SW 1271 (cell line): ENCODE data around the gene VGLL4.

Experiments used
- DNase-seq, 2 experiments: peaks; one replicate each; lab custom pipeline; 2025; lab: John Stamatoyannopoulos, UW

The VGLL4 gene

GRCh38 chr3:11629716-11630115 lies 14.0 kb downstream of the VGLL4 start:
- DNase-seq = no peak

- no peak for DNase-seq
Observed at GRCh38 chr3:11627612-11628011, 16.1 kb downstream of the VGLL4 start.

- no peak for DNase-seq
Observed at GRCh38 chr3:11626084-11626463, 17.6 kb downstream of the VGLL4 start.

GRCh38 chr3:11625376-11626083 lies 18.2 kb downstream of the VGLL4 start:
- no peak for DNase-seq

GRCh38 chr3:11624704-11625375 lies 18.9 kb downstream of the VGLL4 start:
- DNase-seq = no peak

DNA sequence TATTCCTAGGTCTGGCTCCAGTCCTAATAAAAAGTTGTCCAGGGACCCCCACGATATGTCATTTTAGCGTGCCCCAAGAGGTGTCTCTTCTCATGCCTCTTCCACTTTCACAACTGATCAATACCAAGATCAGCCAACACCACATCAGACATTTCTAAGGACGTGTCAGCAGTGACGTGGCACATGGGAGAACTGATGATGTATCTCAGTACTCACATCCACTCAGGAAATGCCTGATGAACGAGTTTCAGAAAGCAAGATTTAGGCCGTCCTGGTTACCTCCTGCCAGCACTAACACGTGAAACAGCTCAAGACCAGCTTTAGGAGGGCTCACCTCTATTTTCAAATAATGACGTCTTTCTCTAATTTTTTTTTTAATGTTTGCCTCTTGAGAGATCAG lies 19.6 kb downstream of the VGLL4 start:
- no peak for DNase-seq

DNA sequence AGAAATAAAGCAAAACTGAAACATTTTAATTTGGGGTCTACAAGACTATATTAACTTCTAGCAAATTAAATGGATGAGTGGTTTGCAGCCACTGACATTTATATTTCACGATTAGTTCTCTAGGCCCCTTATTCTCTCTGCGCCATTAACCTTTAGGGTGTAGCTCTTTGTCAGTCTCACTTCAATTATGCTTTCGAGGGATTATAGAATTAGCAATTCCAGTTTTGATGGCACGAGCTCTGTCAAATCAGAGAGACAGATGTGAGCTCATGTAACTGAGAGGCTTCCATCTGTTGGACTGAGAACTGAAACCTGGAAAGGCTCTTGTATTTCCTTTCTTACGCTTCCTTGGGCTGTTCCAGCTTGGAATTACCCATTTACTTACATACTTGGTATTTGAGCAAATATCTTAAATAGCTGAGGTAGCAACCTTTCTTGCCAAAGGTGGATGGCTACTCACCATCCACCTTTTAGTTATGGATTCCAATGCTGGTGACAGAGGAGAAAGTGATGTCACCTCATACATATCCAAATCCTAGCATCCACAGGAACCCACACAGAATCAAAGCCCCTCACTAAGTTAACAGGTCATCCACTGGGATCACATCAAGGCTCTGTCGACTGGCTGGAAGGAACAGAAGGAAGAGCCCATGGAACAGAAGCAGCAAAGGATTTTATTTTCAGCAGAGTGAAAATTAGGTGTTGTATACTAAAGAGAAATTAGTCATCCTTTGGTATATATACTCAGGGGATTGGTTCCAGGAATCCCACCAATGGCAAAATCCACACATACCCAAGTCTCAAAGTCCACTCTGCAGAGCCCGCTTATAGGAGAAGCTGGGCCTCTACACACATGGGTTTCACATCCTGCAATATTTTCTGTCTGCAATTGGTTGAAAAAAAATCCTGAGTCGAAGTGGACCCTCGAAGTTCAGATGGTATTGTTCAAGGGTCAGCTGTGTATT lies 20.8 kb downstream of the VGLL4 start:
- DNase-seq = no peak

- no peak for DNase-seq
Observed at GRCh38 chr3:11621077-11621476, 22.6 kb downstream of the VGLL4 start.

DNA sequence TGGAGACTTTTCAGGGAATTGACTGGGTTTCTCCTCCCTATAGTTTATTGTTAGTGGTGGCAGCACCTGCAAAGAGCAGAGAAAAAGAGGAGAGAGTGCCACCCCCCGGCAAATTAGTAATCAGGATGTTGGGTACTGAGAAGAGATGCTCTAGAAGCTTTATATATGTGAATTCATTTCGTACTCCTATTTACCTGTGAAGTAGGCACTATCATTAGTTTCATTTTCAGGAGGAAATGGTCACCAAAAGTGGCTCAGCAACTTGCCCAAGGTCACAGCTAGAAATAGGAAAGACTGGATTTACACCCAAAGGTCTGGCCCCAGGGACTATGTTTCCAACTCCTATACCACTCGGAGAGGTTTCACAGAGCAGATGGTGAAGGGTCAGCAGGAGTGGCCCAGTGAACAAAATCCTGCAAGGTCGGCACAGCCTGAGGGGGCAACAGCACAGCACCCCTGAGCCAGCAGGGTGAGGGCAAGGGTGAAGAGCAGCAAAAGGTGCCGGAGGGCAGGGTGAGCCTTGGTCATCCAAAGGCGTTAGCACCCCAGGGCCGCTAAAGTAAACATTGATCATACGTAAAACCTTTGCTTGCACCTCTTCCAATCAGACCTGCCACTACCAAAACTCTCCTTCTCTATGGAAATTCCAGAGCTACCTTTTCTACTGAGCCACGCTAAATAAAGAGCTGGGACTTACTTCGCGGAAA lies 23.6 kb downstream of the VGLL4 start:
- no peak for DNase-seq

DNA sequence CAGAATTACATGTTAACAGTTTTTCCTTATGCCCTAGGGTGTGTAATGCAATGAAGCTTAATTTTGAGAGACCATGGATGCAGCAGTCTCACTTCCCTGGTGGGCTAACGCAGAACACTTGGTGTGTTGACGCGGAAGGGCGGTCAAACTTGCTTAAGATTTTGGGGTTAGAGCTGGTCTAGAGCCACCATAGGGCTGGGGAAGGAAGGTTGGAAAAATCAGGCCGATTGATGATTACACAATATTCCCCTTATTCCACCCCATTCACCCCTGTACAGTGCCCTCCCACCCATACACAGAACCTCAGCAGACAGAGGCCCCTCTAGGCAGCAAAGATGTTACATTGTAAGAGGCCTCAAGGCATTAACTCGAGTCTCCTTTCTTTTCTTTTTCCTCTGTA lies 24.3 kb downstream of the VGLL4 start:
- no peak for DNase-seq

GRCh38 chr3:11618904-11619303 lies 24.8 kb downstream of the VGLL4 start:
- no peak for DNase-seq

- DNase-seq = no peak
Observed at GRCh38 chr3:11616551-11616950, 27.2 kb downstream of the VGLL4 start.

DNA sequence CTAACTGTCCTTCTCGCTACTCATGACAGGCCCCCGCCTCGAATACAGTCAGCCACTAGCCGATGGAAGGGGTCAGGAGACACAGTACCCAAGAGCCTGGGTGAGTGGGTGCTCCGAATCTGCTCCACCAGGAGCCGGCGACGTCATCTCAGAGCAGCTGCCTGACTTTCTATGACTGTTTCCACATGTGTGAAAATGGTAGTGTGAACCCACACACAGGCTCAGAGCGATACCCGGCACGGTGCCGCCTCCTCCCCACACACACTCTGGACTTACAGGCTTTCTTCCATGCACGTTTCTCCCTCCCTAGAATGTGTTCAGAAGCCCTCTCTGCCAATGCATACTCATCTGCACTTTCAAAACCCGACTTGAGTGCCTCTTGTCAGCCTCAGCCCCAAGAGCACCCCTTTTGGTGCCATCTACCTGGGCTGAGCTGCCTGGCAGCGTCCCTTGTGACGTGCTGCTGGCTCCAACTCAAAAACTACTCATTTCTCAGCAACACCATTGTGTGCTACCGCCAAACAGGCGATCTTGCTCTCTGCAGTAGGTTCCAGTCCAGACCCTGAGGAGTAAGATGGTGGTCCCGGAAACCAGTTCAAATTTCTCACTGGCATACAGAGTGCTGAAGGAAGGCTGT lies 29.7 kb downstream of the VGLL4 start:
- no peak for DNase-seq

GRCh38 chr3:11613319-11613718 lies 30.4 kb downstream of the VGLL4 start:
- DNase-seq = no peak

DNA sequence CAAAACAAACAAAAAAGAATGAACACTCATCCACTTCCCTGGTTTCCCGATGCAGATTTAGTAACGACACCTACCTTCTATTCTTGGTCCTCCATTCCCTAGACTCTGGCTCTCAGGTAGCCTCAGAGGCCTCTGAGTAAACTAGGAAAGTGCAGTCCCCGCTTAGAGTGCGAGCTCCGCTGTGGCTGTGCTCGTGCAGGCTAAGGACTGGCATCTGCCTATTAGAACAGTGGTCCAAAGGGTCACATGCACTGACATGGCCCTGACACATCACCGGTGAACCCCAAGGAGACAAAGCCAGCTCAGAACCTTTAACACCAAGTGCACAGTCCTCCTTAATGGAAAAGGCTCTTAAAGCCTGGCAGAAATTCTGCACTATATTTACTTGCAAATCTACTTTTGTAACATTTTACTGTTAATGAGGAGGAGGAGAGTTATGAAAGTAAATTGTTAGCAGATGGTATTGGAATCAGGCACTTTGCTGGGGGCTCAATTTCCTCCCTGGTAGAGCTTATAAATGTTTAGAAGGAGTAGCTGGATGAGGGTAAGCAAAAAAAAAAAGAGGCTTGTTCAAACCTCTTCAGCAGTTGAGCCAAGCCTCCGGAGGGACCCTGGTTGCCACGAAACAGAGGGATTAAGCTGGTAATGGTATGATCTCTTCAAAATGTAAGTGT lies 31.1 kb downstream of the VGLL4 start:
- no peak for DNase-seq

DNA sequence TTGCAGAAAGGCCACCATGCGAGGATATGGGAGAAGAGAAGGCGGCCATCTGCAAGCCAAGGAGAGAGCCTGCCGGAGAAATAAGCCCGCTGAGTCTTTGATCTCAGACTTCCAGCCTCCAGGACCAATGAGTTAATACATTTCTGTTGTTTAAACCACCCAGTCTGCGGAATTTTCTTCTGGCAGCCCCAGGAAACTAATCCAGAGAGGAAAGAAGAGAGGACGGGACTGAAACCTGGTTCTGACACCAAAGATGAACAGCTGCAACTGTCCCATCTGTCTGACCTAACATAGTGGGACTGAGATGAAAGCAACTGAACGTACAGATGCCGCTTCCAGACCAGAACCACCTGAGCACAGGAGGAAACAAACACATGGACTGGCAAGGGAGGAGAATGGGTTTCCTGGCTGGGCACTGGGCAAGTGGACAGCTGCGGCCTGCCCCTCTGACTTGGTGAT lies 32.3 kb downstream of the VGLL4 start:
- no peak for DNase-seq

DNA sequence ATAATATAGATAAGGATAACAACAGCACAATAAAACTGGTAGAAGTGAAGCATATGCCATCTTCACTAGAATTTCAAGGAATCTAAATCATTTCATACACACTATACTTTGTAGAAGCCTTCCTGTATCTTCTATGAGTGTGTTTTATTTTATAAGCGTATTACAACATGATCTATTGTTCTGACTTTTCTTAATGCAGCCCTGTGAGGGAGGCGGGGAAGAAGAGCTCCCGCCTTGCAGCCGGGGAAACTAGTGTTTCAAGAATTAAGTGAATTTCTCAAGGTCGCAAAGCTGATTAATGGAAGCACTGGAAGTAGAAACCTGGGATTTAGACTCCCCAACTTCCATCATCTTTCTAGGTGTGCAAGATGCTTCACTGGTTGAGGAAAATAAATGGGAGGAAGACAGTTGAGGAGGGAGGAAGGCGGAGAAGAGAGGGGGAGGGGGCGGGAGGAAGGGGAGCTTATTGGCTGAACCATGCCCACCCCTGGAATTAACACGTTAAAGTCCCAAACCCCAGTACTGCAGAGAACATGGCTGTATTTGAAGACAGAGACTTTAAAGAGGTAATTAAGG lies 32.9 kb downstream of the VGLL4 start:
- no peak for DNase-seq

GRCh38 chr3:11610044-11610671 lies 33.6 kb downstream of the VGLL4 start:
- DNase-seq = no peak

DNA sequence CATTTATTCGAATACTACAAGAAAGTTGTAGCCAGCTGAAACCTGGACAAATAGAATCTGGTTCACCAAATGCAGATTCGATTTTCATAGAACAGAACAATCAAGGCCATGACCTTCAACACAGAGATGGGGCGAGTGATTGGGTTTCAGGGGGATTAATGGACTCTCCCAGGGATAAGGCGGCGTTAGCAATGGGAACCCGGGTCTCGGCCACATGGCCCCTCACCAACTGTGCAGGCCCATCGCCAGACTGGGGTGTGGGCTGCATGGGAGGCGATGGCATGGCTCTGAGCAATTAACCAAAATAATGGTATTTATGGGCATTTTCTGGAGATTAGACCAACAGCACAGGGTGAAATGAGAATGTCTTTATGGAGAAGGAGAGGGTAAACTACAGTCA lies 34.2 kb downstream of the VGLL4 start:
- DNase-seq = no peak

- no peak for DNase-seq
Observed at GRCh38 chr3:11607816-11608215, 35.9 kb downstream of the VGLL4 start.
